HG02938 (cell line): ENCODE data around the gene VWA7.

ENCODE experiments used
- ATAC-seq: cut with Tn5 transposase; IDR thresholded peaks from one replicate; pipeline ENCODE4 v1.9.1; 2021; ENCODE audit warnings: mild to moderate bottlenecking, moderate library complexity; ENCODE audit not compliant: unreplicated experiment

VWA7 gene

GRCh38 chr6:31760790-31761189, 16.3 kb downstream of the VWA7 start:
- no peak for ATAC-seq

DNA sequence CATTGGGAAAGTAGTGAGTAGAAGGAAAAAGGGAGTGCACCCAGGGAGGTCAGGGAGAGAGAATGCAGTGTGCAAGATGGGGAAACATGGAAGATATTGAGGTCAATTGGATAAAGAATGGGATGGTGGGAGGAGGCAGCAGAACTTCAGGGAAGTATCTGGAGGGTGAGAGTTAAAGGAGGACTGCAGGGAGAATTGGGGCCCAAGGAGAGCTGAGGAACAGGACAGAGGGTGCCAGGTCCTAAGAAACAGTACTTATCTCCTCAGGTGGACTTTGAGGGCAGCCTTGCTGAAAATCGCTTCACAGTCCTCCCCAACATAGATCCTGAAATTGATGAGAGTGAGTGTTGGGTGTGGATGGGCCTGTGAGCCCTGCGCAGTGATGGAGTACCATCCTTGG, 18.8 kb downstream of the VWA7 start:
- no peak for ATAC-seq

GRCh38 chr6:31752739-31753319, 24.3 kb downstream of the VWA7 start:
- no peak for ATAC-seq

- no peak for ATAC-seq
Measured at GRCh38 chr6:31750411-31751022, 26.6 kb downstream of the VWA7 start.

GRCh38 chr6:31749301-31750036, 27.7 kb downstream of the VWA7 start:
- ATAC-seq: no peak

GRCh38 chr6:31744422-31744821, 32.7 kb downstream of the VWA7 start:
- no peak for ATAC-seq

DNA sequence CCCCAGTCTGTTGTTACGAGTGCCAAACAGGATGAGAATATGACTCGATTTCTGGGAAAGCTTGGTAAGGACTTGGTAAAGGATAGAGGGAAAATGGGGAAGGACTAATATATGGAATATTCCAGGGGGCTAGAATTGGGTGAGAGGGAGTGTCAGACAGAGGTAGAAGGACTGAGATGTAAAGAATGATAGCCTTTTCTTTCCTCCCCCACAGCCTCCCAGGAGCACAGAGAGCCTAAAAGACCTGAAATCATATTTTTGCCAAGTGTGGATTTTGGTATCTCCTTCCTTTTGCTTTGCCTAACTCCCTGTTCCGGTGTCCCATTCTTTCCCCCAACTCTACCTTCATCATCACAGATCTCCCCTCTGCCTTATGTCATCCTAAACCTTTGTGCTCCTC, 34.2 kb downstream of the VWA7 start:
- ATAC-seq: no peak

- ATAC-seq: no peak
Measured at GRCh38 chr6:31741815-31742214, 35.3 kb downstream of the VWA7 start.

DNA sequence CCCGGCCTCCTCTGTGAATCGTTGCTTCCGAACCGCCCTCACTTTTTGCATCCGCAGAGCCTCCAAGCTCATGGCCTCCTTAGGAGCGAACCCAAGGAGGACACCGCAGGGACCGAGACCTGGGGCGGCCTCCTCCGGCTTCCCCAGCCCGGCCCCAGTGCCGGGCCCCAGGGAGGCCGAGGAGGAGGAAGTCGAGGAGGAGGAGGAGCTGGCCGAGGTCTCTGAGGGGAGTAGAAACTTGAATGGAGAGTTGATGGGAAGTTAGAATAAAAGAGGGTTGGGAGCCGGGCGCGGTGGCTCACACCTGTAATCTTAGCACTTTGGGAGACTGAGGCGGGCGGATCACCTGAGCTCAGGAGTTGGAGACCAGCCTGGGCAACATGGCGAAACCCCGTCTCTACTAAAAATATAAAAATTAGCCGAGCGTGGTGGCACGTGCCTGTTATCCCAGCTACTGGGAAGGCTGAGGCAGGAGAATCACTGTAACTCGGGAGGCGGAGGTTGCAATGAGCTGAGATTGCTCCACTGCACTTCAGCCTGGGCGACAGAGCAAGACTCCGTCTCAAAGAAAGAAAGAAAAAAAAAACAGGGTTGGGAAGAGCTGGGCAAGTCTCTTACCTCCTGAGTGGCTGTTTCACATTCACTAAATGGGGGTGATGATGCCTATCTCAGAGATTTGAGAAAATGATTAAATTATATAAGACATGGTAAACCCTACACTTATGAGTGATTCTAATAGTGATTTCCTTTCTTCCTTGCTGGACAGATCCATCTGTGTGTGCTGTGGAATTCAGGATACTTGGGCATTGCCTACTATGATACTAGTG, 36.5 kb downstream of the VWA7 start:
- ATAC-seq: no peak

- peak; percentile 68 for ATAC-seq
Measured at GRCh38 chr6:31739639-31740396, 37.3 kb downstream of the VWA7 start, which contains the start of gene MSH5. Gene MSH5 (plus strand): TSS chr6:31740005. CDS start chr6:31740467, 462 bp downstream.

DNA sequence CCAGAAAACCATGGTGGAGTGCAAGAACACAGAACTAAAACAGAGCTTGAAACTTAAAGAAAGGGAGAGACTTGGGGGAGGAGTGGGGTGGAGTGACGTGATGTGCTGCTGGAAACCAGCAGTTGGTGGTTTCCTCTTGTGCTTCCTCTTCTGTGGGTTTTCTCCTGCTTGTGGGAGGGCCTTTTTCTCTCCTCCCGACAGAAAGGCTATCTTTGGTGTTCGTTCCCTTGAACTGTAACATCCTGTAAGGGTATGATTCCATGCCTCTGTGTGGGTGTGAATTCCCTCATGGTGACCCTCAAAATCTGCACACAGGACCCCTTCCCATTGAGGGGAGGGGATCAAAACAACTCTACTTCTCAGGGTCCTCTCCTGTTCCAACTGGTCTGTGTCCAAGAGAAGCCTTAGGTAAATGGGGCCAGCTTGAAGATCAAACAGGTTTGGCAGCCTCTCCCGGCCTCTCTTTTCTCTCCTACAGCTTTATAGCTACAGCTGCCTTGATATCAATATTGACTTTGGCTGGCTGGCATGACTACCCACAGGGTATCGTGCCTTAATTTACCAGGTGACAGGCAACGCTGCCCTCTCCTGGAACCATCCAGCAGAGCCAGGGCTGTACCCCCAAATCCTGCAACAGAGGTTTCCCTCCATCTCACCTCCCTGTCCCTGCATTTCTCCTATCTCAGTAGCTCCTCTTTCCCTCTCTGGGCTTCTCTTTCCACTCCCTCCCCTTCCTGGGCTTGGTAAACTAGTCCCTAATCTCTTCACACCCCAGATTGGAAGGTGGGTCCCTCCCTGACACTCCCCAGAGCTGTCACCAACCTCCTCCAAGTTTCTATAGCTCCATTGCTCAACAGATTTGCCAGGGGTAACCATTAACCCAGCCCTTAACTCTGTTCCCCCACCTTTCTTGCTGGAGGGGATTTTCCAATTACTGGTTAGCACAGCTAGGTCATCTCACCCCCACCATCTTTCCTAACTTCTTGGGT, 38.8 kb downstream of the VWA7 start:
- ATAC-seq: no peak

GRCh38 chr6:31737315-31737990, 39.7 kb downstream of the VWA7 start:
- ATAC-seq: no peak

DNA sequence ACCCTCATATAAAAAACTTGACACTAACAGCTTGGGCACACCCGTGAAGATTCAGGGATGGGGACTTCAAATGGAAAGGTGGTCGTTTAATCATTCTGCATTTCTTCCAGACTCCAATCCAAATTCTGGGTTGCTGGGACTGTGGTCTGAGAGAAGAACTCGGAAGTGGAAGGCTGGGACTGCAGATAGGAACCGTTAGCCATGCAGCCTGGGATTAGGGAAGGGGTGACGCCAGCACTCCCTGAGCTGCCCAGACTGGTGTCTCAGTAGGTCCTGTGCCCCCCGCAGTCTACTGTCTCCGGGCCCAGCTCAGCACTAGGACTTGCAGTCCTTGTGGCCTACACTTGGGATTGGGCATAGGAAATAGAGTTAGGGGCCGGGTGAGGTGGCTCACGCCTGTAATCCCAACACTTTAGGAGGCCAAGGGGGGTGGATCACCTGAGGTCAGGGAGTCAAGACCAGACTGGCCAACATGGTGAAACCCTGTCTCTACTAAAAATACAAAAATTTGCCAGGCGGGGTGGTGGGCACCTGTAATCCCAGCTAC, 40.3 kb downstream of the VWA7 start:
- ATAC-seq: no peak

GRCh38 chr6:31736021-31736767, 40.9 kb downstream of the VWA7 start, which contains the start of gene CLIC1:
Gene CLIC1 (minus strand): TSS chr6:31736530. CDS start chr6:31736300, 230 bp downstream.
- no peak for ATAC-seq

GRCh38 chr6:31734821-31735406, 42.2 kb downstream of the VWA7 start:
- no peak for ATAC-seq

GRCh38 chr6:31734247-31734820, 42.8 kb downstream of the VWA7 start:
- no peak for ATAC-seq

- no peak for ATAC-seq
Measured at GRCh38 chr6:31733734-31734133, 43.4 kb downstream of the VWA7 start.
